Measurements from ENCODE around the gene WDR74. TPM values are rescaled to one million over a fixed set of nuclear protein-coding genes. Genes with fewer than 3 reads are reported as not detected.

WDR74 gene
- total RNA-seq, 1 donor from 2014 or later = 161 TPM

- DNase-seq (ENCODE audit: low spot score) = no peak
- Mint-ChIP-seq H3K27me3 (ENCODE audit: insufficient read depth) (peaks cover 5% of the 10 kb centered on the region), H3K4me1 (ENCODE audit: low read depth) (peaks cover 76% of the 10 kb centered on the region), H3K36me3 (ENCODE audit: low read depth) (peaks cover 50% of the 10 kb centered on the region), H3K9me3 (no peaks in the 10 kb centered on the region), H3K27ac (peak overlapping the region; percentile 98), H3K4me3 (peak overlapping the region; percentile 98)
- intact Hi-C loops (cut with micrococcal nuclease) = loop anchor here (1.0 to 5.0 kb wide), 10 partner anchors 24 to 299 kb away; partner anchors contain the start of genes GANAB, HNRNPUL2, NXF1 and POLR2G
Observed at GRCh38 chr11:62856333-62856895, 17.0 kb upstream of the WDR74 start.

- DNase-seq (ENCODE audit: low spot score) = peak; percentile 99
- Mint-ChIP-seq H3K4me1 (ENCODE audit: low read depth) (peaks cover 71% of the 10 kb centered on the region), H3K36me3 (ENCODE audit: low read depth) (peaks cover 51% of the 10 kb centered on the region), H3K27me3 (ENCODE audit: insufficient read depth) (peaks cover 5% of the 10 kb centered on the region), H3K27ac (peak overlapping the region; percentile 98), H3K9me3 (no peaks in the 10 kb centered on the region), H3K4me3 (peak overlapping the region; percentile 98)
- intact Hi-C loops (cut with micrococcal nuclease) = loop anchor here (1.0 to 5.0 kb wide), 12 partner anchors 13 to 298 kb away; partner anchors contain the start of genes GANAB, HNRNPUL2, MTA2 and NXF1
Observed at GRCh38 chr11:62855571-62856332, 16.4 kb upstream of the WDR74 start.

- Mint-ChIP-seq H3K27ac (peak overlapping the region; percentile 98), H3K27me3 (ENCODE audit: insufficient read depth) (peaks cover 5% of the 10 kb centered on the region), H3K4me3 (peak overlapping the region; percentile 98), H3K9me3 (no peaks in the 10 kb centered on the region), H3K4me1 (ENCODE audit: low read depth) (peaks cover 66% of the 10 kb centered on the region), H3K36me3 (ENCODE audit: low read depth) (peaks cover 51% of the 10 kb centered on the region)
- DNase-seq (ENCODE audit: low spot score) = no peak
- intact Hi-C loops (cut with micrococcal nuclease) = loop anchor here (1.0 to 5.0 kb wide), 3 partner anchors 13 to 298 kb away; partner anchors contain the start of gene MTA2
Observed at GRCh38 chr11:62854825-62855570, 15.6 kb upstream of the WDR74 start.

GRCh38 chr11:62854013-62854824, 14.8 kb upstream of the WDR74 start:
- Mint-ChIP-seq H3K36me3 (ENCODE audit: low read depth) (peaks cover 49% of the 10 kb centered on the region), H3K4me1 (ENCODE audit: low read depth) (peaks cover 58% of the 10 kb centered on the region), H3K27me3 (ENCODE audit: insufficient read depth) (peaks cover 5% of the 10 kb centered on the region), H3K9me3 (no peaks in the 10 kb centered on the region), H3K4me3 (peak overlapping the region; percentile 98), H3K27ac (peak overlapping the region; percentile 98)
- DNase-seq (ENCODE audit: low spot score) = no peak
- intact Hi-C loops (cut with micrococcal nuclease) = no loop called here

GRCh38 chr11:62853279-62853965, 14.0 kb upstream of the WDR74 start:
- H3K9me3 Mint-ChIP-seq = no peaks in the 10 kb centered on the region
- H3K27me3 Mint-ChIP-seq (ENCODE audit: insufficient read depth) = peaks cover 5% of the 10 kb centered on the region
- no peak for DNase-seq (ENCODE audit: low spot score)
- intact Hi-C loops (cut with micrococcal nuclease) = no loop called here
- H3K36me3 Mint-ChIP-seq (ENCODE audit: low read depth) = peaks cover 52% of the 10 kb centered on the region
- H3K27ac Mint-ChIP-seq = peak overlapping the region; percentile 57
- H3K4me3 Mint-ChIP-seq = peak overlapping the region; percentile 98
- peaks cover 52% of the 10 kb centered on the region for H3K4me1 Mint-ChIP-seq (ENCODE audit: low read depth)

GRCh38 chr11:62852523-62853188, 13.3 kb upstream of the WDR74 start:
- Mint-ChIP-seq H3K9me3 (no peaks in the 10 kb centered on the region), H3K36me3 (ENCODE audit: low read depth) (peaks cover 50% of the 10 kb centered on the region), H3K4me1 (ENCODE audit: low read depth) (peaks cover 45% of the 10 kb centered on the region), H3K27ac (peak overlapping the region; percentile 57), H3K4me3 (peak overlapping the region; percentile 98), H3K27me3 (ENCODE audit: insufficient read depth) (peaks cover 5% of the 10 kb centered on the region)
- no peak for DNase-seq (ENCODE audit: low spot score)
- intact Hi-C loops (cut with micrococcal nuclease) = no loop called here

- no peak for DNase-seq (ENCODE audit: low spot score)
- Mint-ChIP-seq H3K9me3 (no peaks in the 10 kb centered on the region), H3K36me3 (ENCODE audit: low read depth) (peaks cover 49% of the 10 kb centered on the region), H3K27me3 (ENCODE audit: insufficient read depth) (peaks cover 5% of the 10 kb centered on the region), H3K27ac (peak overlapping the region; percentile 83), H3K4me3 (peak overlapping the region; percentile 98), H3K4me1 (ENCODE audit: low read depth) (peaks cover 39% of the 10 kb centered on the region)
- intact Hi-C loops (cut with micrococcal nuclease) = no loop called here
Observed at GRCh38 chr11:62851807-62852522, 12.6 kb upstream of the WDR74 start.

- Mint-ChIP-seq H3K36me3 (ENCODE audit: low read depth) (peaks cover 49% of the 10 kb centered on the region), H3K27ac (peak overlapping the region; percentile 83), H3K27me3 (ENCODE audit: insufficient read depth) (peaks cover 5% of the 10 kb centered on the region)
Observed at GRCh38 chr11:62850911-62851806, 11.8 kb upstream of the WDR74 start.

GRCh38 chr11:62847767-62848314, 8.5 kb upstream of the WDR74 start:
- H3K27ac Mint-ChIP-seq = no peak overlapping the region
- H3K27me3 Mint-ChIP-seq (ENCODE audit: insufficient read depth) = no peaks in the 10 kb centered on the region
- no peak for DNase-seq (ENCODE audit: low spot score)
- H3K4me1 Mint-ChIP-seq (ENCODE audit: low read depth) = peaks cover 14% of the 10 kb centered on the region
- H3K36me3 Mint-ChIP-seq (ENCODE audit: low read depth) = peaks cover 20% of the 10 kb centered on the region
- no peak overlapping the region for H3K4me3 Mint-ChIP-seq
- H3K9me3 Mint-ChIP-seq = no peaks in the 10 kb centered on the region
- intact Hi-C loops (cut with micrococcal nuclease) = no loop called here

More at GRCh38 chr11:62850911-62851806, 11.8 kb upstream of the WDR74 start:
- Mint-ChIP-seq H3K4me3 (peak overlapping the region; percentile 98), H3K9me3 (no peaks in the 10 kb centered on the region), H3K4me1 (ENCODE audit: low read depth) (peaks cover 34% of the 10 kb centered on the region)
- DNase-seq (ENCODE audit: low spot score) = no peak
- intact Hi-C loops (cut with micrococcal nuclease) = no loop called here

- Mint-ChIP-seq H3K4me1 (ENCODE audit: low read depth) (no peaks in the 10 kb centered on the region), H3K4me3 (no peak overlapping the region), H3K36me3 (ENCODE audit: low read depth) (peaks cover 5% of the 10 kb centered on the region), H3K9me3 (no peaks in the 10 kb centered on the region), H3K27me3 (ENCODE audit: insufficient read depth) (no peaks in the 10 kb centered on the region), H3K27ac (no peak overlapping the region)
- intact Hi-C loops (cut with micrococcal nuclease) = no loop called here
- DNase-seq (ENCODE audit: low spot score) = no peak
Observed at GRCh38 chr11:62846177-62846576, 6.8 kb upstream of the WDR74 start.
